ENCODE results near the gene NEO1.

The NEO1 gene

GRCh38 chr15:73028031-73028430 is 24.2 kb upstream of the NEO1 start:
- in situ Hi-C loops (cut with MboI; ENCODE audit: low pct_unique_long_range_greater_than_20kb, low sequenced_read_pairs, unreplicated experiment), result no loop called here
- no peak for TF ChIP-seq CTCF (IDR thresholded peaks at IDR 0.05; ENCODE audit: extremely low read depth, insufficient read depth, missing control alignments)
- no peak for DNase-seq (ENCODE audit: low spot score)

GRCh38 chr15:73028831-73029451 is 23.3 kb upstream of the NEO1 start:
- no peak for TF ChIP-seq CTCF (IDR thresholded peaks at IDR 0.05; ENCODE audit: extremely low read depth, insufficient read depth, missing control alignments)
- in situ Hi-C loops (cut with MboI; ENCODE audit: low pct_unique_long_range_greater_than_20kb, low sequenced_read_pairs, unreplicated experiment), result no loop called here
- DNase-seq (ENCODE audit: low spot score), result no peak

DNA sequence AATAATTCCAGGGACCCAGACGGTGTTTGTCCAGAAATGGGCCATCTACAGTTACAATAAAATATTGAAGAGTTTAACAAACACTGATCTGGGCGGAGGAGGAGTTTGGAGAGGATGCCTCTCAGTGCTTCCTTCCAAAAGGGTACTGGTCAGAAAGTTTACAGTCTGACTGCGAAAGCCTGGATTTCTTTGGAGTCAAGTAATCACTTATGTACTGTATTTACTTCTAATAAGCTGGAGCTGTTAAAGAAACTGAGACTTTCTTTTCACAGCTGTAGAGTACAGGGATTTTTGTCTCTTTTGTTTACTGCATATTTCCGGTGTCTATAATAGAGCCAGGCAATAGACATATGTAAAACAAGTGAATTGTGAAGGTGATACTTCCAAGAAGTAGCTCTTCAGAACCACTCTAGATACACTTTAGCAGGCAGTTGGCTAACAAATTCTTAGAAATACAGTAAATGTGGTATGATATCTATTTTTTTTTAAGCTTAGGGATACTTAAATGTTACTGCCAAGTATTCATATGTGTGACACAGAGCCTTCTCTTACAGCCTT is 22.1 kb upstream of the NEO1 start:
- DNase-seq (ENCODE audit: low spot score), result no peak
- in situ Hi-C loops (cut with MboI; ENCODE audit: low pct_unique_long_range_greater_than_20kb, low sequenced_read_pairs, unreplicated experiment), result no loop called here
- no peak for TF ChIP-seq CTCF (IDR thresholded peaks at IDR 0.05; ENCODE audit: extremely low read depth, insufficient read depth, missing control alignments)

GRCh38 chr15:73031648-73032047 is 20.6 kb upstream of the NEO1 start:
- no peak for DNase-seq (ENCODE audit: low spot score)
- in situ Hi-C loops (cut with MboI; ENCODE audit: low pct_unique_long_range_greater_than_20kb, low sequenced_read_pairs, unreplicated experiment), result no loop called here
- no peak for TF ChIP-seq CTCF (IDR thresholded peaks at IDR 0.05; ENCODE audit: extremely low read depth, insufficient read depth, missing control alignments)

GRCh38 chr15:73033611-73034010 is 18.7 kb upstream of the NEO1 start:
- in situ Hi-C loops (cut with MboI; ENCODE audit: low pct_unique_long_range_greater_than_20kb, low sequenced_read_pairs, unreplicated experiment), result no loop called here
- no peak for DNase-seq (ENCODE audit: low spot score)
- no peak for TF ChIP-seq CTCF (IDR thresholded peaks at IDR 0.05; ENCODE audit: extremely low read depth, insufficient read depth, missing control alignments)

GRCh38 chr15:73034221-73034620 is 18.0 kb upstream of the NEO1 start:
- DNase-seq (ENCODE audit: low spot score), result no peak
- no peak for TF ChIP-seq CTCF (IDR thresholded peaks at IDR 0.05; ENCODE audit: extremely low read depth, insufficient read depth, missing control alignments)
- in situ Hi-C loops (cut with MboI; ENCODE audit: low pct_unique_long_range_greater_than_20kb, low sequenced_read_pairs, unreplicated experiment), result no loop called here
